ENCODE data around the gene GOLGA6L2. TPM values are rescaled to one million over a fixed set of nuclear protein-coding genes. Genes with fewer than 3 reads are reported as not detected.

The GOLGA6L2 gene
- total and polyA plus RNA-seq, 4 donors: not detected

- H3K27ac ChIP-seq (ENCODE audit: low read depth in 1 of 2, low read length in 1 of 2): no peak overlapping the region
- WGBS, 2 donors: 83 to 85% methylated on average over 10 of the region's 10 CpGs
- TF ChIP-seq, protein P1, sequence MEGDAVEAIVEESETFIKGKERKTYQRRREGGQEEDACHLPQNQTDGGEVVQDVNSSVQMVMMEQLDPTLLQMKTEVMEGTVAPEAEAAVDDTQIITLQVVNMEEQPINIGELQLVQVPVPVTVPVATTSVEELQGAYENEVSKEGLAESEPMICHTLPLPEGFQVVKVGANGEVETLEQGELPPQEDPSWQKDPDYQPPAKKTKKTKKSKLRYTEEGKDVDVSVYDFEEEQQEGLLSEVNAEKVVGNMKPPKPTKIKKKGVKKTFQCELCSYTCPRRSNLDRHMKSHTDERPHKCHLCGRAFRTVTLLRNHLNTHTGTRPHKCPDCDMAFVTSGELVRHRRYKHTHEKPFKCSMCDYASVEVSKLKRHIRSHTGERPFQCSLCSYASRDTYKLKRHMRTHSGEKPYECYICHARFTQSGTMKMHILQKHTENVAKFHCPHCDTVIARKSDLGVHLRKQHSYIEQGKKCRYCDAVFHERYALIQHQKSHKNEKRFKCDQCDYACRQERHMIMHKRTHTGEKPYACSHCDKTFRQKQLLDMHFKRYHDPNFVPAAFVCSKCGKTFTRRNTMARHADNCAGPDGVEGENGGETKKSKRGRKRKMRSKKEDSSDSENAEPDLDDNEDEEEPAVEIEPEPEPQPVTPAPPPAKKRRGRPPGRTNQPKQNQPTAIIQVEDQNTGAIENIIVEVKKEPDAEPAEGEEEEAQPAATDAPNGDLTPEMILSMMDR (IDR thresholded peaks at IDR 0.05; ENCODE audit: control extremely low read depth, extremely low read depth): no peak
- H3K4me3 ChIP-seq: no peak overlapping the region
- H3K9me3 ChIP-seq (ENCODE audit: control insufficient read depth in 4 of 4, insufficient read depth in 3 of 4, low read length in 3 of 4): peaks cover 0 to 2% (median under 1%) of the 10 kb centered on the region in 4 donors
- H3K9ac ChIP-seq (ENCODE audit: insufficient read depth in 1 of 2, low read length in 2 of 2): no peak overlapping the region
- DNase-seq (no peak), ATAC-seq (ENCODE audit: insufficient read depth, low FRiP score) (no peak)
- no peaks in the 10 kb centered on the region for H3K36me3 ChIP-seq (ENCODE audit: control insufficient read depth in 4 of 4, insufficient read depth in 4 of 4, low read length in 4 of 4)
- H3K27me3 ChIP-seq (ENCODE audit: control insufficient read depth in 3 of 3, insufficient read depth in 3 of 3, low read length in 2 of 3): no peaks in the 10 kb centered on the region
- no peaks in the 10 kb centered on the region for H3K4me1 ChIP-seq (ENCODE audit: control insufficient read depth in 5 of 5, insufficient read depth in 5 of 5, low read length in 5 of 5)
Measured at GRCh38 chr15:23411841-23412240, 35.2 kb downstream of the GOLGA6L2 start.

- no peak overlapping the region for H3K4me3 ChIP-seq
- WGBS, 2 donors: 66 to 80% methylated on average over 4 of the region's 4 CpGs
- peaks cover 0 to 5% (median under 1%) of the 10 kb centered on the region in 4 donors for H3K9me3 ChIP-seq (ENCODE audit: control insufficient read depth in 4 of 4, insufficient read depth in 3 of 4, low read length in 3 of 4)
- peak overlapping the region in 1 of 2 donors; percentile 12 for H3K27ac ChIP-seq (ENCODE audit: low read depth in 1 of 2, low read length in 1 of 2)
- DNase-seq (peak; percentile 69 to 92 (median 88)), ATAC-seq (ENCODE audit: insufficient read depth, low FRiP score) (peak; percentile 53)
- TF ChIP-seq, protein P1 (IDR thresholded peaks at IDR 0.05; ENCODE audit: control extremely low read depth, extremely low read depth): no peak
- no peaks in the 10 kb centered on the region for H3K27me3 ChIP-seq (ENCODE audit: control insufficient read depth in 3 of 3, insufficient read depth in 3 of 3, low read length in 2 of 3)
- peaks cover 0 to 8% (median 0%) of the 10 kb centered on the region in 5 donors for H3K4me1 ChIP-seq (ENCODE audit: control insufficient read depth in 5 of 5, insufficient read depth in 5 of 5, low read length in 5 of 5)
- no peaks in the 10 kb centered on the region for H3K36me3 ChIP-seq (ENCODE audit: control insufficient read depth in 4 of 4, insufficient read depth in 4 of 4, low read length in 4 of 4)
- no peak overlapping the region for H3K9ac ChIP-seq (ENCODE audit: insufficient read depth in 1 of 2, low read length in 2 of 2)
Measured at GRCh38 chr15:23403550-23403949, 43.5 kb downstream of the GOLGA6L2 start.

- 79% methylated on average over 5 of the region's 5 CpGs for WGBS, 2 donors
- Histone ChIP-seq H3K27me3 (ENCODE audit: control insufficient read depth in 3 of 3, insufficient read depth in 3 of 3, low read length in 2 of 3) (no peaks in the 10 kb centered on the region), H3K36me3 (ENCODE audit: control insufficient read depth in 4 of 4, insufficient read depth in 4 of 4, low read length in 4 of 4) (no peaks in the 10 kb centered on the region), H3K9me3 (ENCODE audit: control insufficient read depth in 4 of 4, insufficient read depth in 3 of 4, low read length in 3 of 4) (peaks cover 0 to 5% (median 1%) of the 10 kb centered on the region in 4 donors), H3K27ac (ENCODE audit: low read depth in 1 of 2, low read length in 1 of 2) (no peak overlapping the region), H3K4me1 (ENCODE audit: control insufficient read depth in 5 of 5, insufficient read depth in 5 of 5, low read length in 5 of 5) (peaks cover 0 to 8% (median 0%) of the 10 kb centered on the region in 5 donors), H3K9ac (ENCODE audit: insufficient read depth in 1 of 2, low read length in 2 of 2) (no peak overlapping the region), H3K4me3 (no peak overlapping the region)
- no peak for DNase-seq
- no peak for ATAC-seq (ENCODE audit: insufficient read depth, low FRiP score)
- TF ChIP-seq, protein P1 (IDR thresholded peaks at IDR 0.05; ENCODE audit: control extremely low read depth, extremely low read depth): no peak
Measured at GRCh38 chr15:23402544-23402943, 44.5 kb downstream of the GOLGA6L2 start.

DNA sequence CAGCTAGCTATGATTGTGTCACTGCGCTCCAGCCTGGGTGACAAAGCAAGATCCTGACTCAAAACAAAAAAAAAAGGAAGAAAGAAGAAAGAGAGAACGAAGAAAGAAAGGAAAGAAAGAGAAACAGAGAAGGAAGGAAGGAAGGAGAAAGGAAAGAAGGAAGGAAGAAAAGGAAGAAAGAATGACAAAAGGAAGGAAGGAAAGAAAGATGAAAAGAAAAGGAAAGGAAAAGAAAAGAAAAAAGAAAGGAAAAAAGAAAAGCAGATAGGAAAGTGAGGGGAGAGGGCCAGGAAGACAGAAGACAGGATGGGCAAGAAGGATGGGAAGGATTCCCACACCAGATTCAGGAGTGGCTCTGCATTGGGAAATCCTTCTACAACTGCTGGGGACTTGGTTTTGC lies 44.9 kb downstream of the GOLGA6L2 start:
- Histone ChIP-seq H3K4me1 (ENCODE audit: control insufficient read depth in 5 of 5, insufficient read depth in 5 of 5, low read length in 5 of 5) (peaks cover 0 to 8% (median 0%) of the 10 kb centered on the region in 5 donors), H3K9me3 (ENCODE audit: control insufficient read depth in 4 of 4, insufficient read depth in 3 of 4, low read length in 3 of 4) (peaks cover 0 to 5% (median 2%) of the 10 kb centered on the region in 4 donors), H3K36me3 (ENCODE audit: control insufficient read depth in 4 of 4, insufficient read depth in 4 of 4, low read length in 4 of 4) (no peaks in the 10 kb centered on the region), H3K27me3 (ENCODE audit: control insufficient read depth in 3 of 3, insufficient read depth in 3 of 3, low read length in 2 of 3) (no peaks in the 10 kb centered on the region), H3K4me3 (no peak overlapping the region), H3K9ac (ENCODE audit: insufficient read depth in 1 of 2, low read length in 2 of 2) (no peak overlapping the region), H3K27ac (ENCODE audit: low read depth in 1 of 2, low read length in 1 of 2) (no peak overlapping the region)
- no peak for ATAC-seq (ENCODE audit: insufficient read depth, low FRiP score)
- TF ChIP-seq, protein P1 (IDR thresholded peaks at IDR 0.05; ENCODE audit: control extremely low read depth, extremely low read depth): no peak
- DNase-seq: no peak
- 66 to 68% methylated on average over 2 of the region's 2 CpGs for WGBS, 2 donors
